ENCODE data around the gene ZNF576.
"Not testable (repeated sequence)": the region's sequence is repeated elsewhere in the genome, so short reads cannot be mapped to it uniquely, and the experiment has no call there.

The ZNF576 gene

GRCh38 chr19:43595999-43596841 lies at the start of gene ZNF576, which contains the start of gene IRGQ:
TSS of gene ZNF576 (plus strand) at chr19:43596595. CDS start at chr19:43597109, 514 bp downstream.
TSS of gene IRGQ (minus strand) at chr19:43596134. CDS start at chr19:43595338, 796 bp downstream.
- DNase-seq: peak; percentile 99 to 100

- not testable (repeated sequence) for DNase-seq
Observed at GRCh38 chr19:43547926-43548325, 48.5 kb upstream of the ZNF576 start.

GRCh38 chr19:43548706-43549105 lies 47.7 kb upstream of the ZNF576 start:
- no peak for DNase-seq

- DNase-seq: no peak
Observed at GRCh38 chr19:43551399-43552197, 44.8 kb upstream of the ZNF576 start.

- DNase-seq: no peak
Observed at GRCh38 chr19:43552198-43552450, 44.3 kb upstream of the ZNF576 start.

- DNase-seq: no peak
Observed at GRCh38 chr19:43552616-43553015, 43.8 kb upstream of the ZNF576 start.

GRCh38 chr19:43553656-43554055 lies 42.7 kb upstream of the ZNF576 start:
- no peak for DNase-seq

GRCh38 chr19:43554317-43554895 lies 42.0 kb upstream of the ZNF576 start:
- no peak for DNase-seq

GRCh38 chr19:43555185-43555770 lies 41.1 kb upstream of the ZNF576 start:
- DNase-seq: peak; percentile 33 to 65

- DNase-seq: no peak
Observed at GRCh38 chr19:43560687-43561086, 35.7 kb upstream of the ZNF576 start.

GRCh38 chr19:43561139-43561970 lies 35.0 kb upstream of the ZNF576 start:
- no peak for DNase-seq

- DNase-seq: no peak
Observed at GRCh38 chr19:43562226-43562697, 34.1 kb upstream of the ZNF576 start.

GRCh38 chr19:43562698-43563241 lies 33.6 kb upstream of the ZNF576 start:
- peak; percentile 26 to 78 for DNase-seq

GRCh38 chr19:43563816-43564457 lies 32.5 kb upstream of the ZNF576 start:
- DNase-seq: peak in 1 of 2 experiments; percentile 44

- peak; percentile 24 to 79 for DNase-seq
Observed at GRCh38 chr19:43564800-43565199, 31.6 kb upstream of the ZNF576 start.

- no peak for DNase-seq
Observed at GRCh38 chr19:43569657-43570056, 26.7 kb upstream of the ZNF576 start.

- no peak for DNase-seq
Observed at GRCh38 chr19:43570174-43570791, 26.1 kb upstream of the ZNF576 start.

GRCh38 chr19:43572171-43572588 lies 24.2 kb upstream of the ZNF576 start:
- no peak for DNase-seq

GRCh38 chr19:43574424-43575155 lies 21.8 kb upstream of the ZNF576 start:
- no peak for DNase-seq
